PC-3 (cell line): Measurements from ENCODE around the gene VMAC.

Experiments used
- EZH2 ChIP-seq: fragments of 300-600 bp; sonication (generic); IDR thresholded peaks from one replicate; pipeline ENCODE4 v1.6.1; 2017; ENCODE audit warnings: antibody characterized with exemption, mild to moderate bottlenecking, low read length; ENCODE audit not compliant: unreplicated experiment
- TF ChIP-seq, protein P1 (sequence below): fragments of 300-600 bp; sonication (generic); conservative IDR thresholded peaks from 2 replicates; pipeline ENCODE4 v1.5.1; 2017; ENCODE audit warnings: antibody characterized with exemption, low read depth, mild to moderate bottlenecking, low read length

- no peak for TF ChIP-seq EZH2
- TF ChIP-seq, protein P1, sequence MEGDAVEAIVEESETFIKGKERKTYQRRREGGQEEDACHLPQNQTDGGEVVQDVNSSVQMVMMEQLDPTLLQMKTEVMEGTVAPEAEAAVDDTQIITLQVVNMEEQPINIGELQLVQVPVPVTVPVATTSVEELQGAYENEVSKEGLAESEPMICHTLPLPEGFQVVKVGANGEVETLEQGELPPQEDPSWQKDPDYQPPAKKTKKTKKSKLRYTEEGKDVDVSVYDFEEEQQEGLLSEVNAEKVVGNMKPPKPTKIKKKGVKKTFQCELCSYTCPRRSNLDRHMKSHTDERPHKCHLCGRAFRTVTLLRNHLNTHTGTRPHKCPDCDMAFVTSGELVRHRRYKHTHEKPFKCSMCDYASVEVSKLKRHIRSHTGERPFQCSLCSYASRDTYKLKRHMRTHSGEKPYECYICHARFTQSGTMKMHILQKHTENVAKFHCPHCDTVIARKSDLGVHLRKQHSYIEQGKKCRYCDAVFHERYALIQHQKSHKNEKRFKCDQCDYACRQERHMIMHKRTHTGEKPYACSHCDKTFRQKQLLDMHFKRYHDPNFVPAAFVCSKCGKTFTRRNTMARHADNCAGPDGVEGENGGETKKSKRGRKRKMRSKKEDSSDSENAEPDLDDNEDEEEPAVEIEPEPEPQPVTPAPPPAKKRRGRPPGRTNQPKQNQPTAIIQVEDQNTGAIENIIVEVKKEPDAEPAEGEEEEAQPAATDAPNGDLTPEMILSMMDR: no peak
Measured at GRCh38 chr19:5936292-5936592, 31.6 kb downstream of the VMAC start.
